Erythroblast (primary cell): ENCODE measurements around the gene NXN.

Source experiments
- GATA1 ChIP-seq: IDR thresholded peaks from 2 replicates; pipeline ENCODE4 v1.6.1; 2011; ENCODE audit warnings: low read depth, mild to moderate bottlenecking, control low read depth, low read length, moderate library complexity
- POLR2A ChIP-seq: IDR thresholded peaks from 2 replicates; pipeline ENCODE4 v1.6.1; 2011; ENCODE audit warnings: mild to moderate bottlenecking, low read length

- no peak for TF ChIP-seq POLR2A
- no peak for TF ChIP-seq GATA1
Measured at GRCh38 chr17:930258-930657, 49.3 kb downstream of the NXN start.
